ENCODE data around the gene UNC13A. TPM values are rescaled to one million over a fixed set of nuclear protein-coding genes. Genes with fewer than 3 reads are reported as not detected.
A peak's percentile ranks its signal among the peaks of the same experiment; 100 is the strongest.

UNC13A gene
- total RNA-seq, 3 donors from 2014 or later: under 0.01 to 0.15 TPM; not detected in 1

DNA sequence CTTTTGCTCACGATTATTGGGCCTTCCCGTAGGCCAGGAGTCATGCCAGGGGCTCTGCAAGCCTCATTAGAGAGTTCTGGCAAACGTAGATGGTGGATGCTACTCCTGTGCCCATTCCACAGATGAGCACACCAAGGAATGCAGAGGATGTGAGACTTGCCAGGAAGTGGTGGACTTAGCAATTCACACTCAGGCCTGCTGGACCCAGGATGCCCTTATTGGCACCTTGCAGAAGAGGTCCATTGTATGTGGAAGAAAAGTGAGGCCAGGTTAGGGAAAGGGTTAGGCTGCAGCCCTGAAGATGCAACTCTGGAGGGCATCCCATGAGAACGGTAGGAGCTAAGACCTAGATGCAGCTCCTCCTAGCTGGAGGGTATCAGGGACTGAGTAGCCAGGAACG is 5.9 kb downstream of the UNC13A start:
- H3K9me3 ChIP-seq: no peaks in the 10 kb centered on the region
- H3K4me1 ChIP-seq: no peaks in the 10 kb centered on the region
- DNase-seq (ENCODE audit: low spot score in 2 of 2): no peak
- H3K27ac ChIP-seq: no peak overlapping the region
- no peaks in the 10 kb centered on the region for H3K36me3 ChIP-seq
- H3K4me3 ChIP-seq: no peak overlapping the region
- intact Hi-C loops (cut with DNase I; ENCODE audit: low total_unique reads): no loop called here
- TF ChIP-seq, protein P1, sequence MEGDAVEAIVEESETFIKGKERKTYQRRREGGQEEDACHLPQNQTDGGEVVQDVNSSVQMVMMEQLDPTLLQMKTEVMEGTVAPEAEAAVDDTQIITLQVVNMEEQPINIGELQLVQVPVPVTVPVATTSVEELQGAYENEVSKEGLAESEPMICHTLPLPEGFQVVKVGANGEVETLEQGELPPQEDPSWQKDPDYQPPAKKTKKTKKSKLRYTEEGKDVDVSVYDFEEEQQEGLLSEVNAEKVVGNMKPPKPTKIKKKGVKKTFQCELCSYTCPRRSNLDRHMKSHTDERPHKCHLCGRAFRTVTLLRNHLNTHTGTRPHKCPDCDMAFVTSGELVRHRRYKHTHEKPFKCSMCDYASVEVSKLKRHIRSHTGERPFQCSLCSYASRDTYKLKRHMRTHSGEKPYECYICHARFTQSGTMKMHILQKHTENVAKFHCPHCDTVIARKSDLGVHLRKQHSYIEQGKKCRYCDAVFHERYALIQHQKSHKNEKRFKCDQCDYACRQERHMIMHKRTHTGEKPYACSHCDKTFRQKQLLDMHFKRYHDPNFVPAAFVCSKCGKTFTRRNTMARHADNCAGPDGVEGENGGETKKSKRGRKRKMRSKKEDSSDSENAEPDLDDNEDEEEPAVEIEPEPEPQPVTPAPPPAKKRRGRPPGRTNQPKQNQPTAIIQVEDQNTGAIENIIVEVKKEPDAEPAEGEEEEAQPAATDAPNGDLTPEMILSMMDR (IDR thresholded peaks at IDR 0.05): no peak
- TF ChIP-seq POLR2A (IDR thresholded peaks at IDR 0.05) (no peak), POLR2AphosphoS5 (IDR thresholded peaks at IDR 0.05) (no peak)
- H3K27me3 ChIP-seq: peaks cover 8 to 93% of the 10 kb centered on the region in 2 donors

DNA sequence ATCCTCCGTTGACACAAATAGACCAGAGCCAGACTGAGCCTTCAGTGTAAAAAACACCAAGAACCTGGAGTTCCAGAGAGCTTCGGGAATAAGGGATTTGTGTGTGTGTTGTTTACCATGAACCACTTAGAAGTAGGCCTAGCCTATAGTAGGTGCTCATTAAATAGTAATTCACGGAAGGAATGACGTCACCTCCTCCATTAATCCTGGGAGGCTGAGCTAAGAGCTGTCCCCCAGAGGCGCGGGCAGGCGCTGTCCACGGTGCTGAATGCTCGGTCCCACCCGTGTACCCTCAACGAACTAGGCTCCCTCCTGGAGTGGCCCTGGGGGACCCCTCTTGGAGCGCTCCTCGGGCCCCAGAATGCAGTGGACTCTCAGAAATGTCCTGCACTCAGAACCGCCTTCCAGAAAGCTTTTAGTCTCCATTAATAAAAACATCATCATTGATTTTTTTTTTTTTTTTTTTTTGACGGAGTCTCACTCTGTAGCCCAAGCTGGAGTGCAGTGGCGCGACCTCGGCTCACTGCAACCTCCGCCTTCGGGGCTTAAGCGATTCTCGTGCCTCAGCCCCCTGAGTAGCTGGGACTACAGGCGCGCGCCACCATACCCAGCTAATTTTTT is 6.5 kb downstream of the UNC13A start:
- intact Hi-C loops (cut with DNase I; ENCODE audit: low total_unique reads): no loop called here
- no peak overlapping the region for H3K4me3 ChIP-seq
- peaks cover 1 to 86% of the 10 kb centered on the region in 2 donors for H3K27me3 ChIP-seq
- DNase-seq (ENCODE audit: low spot score in 2 of 2): no peak
- no peaks in the 10 kb centered on the region for H3K9me3 ChIP-seq
- TF ChIP-seq, protein P1 (IDR thresholded peaks at IDR 0.05): no peak
- no peak for TF ChIP-seq POLR2A (IDR thresholded peaks at IDR 0.05)
- TF ChIP-seq POLR2AphosphoS5 (IDR thresholded peaks at IDR 0.05): no peak
- H3K27ac ChIP-seq: no peak overlapping the region
- H3K36me3 ChIP-seq: no peaks in the 10 kb centered on the region
- H3K4me1 ChIP-seq: no peaks in the 10 kb centered on the region

DNA sequence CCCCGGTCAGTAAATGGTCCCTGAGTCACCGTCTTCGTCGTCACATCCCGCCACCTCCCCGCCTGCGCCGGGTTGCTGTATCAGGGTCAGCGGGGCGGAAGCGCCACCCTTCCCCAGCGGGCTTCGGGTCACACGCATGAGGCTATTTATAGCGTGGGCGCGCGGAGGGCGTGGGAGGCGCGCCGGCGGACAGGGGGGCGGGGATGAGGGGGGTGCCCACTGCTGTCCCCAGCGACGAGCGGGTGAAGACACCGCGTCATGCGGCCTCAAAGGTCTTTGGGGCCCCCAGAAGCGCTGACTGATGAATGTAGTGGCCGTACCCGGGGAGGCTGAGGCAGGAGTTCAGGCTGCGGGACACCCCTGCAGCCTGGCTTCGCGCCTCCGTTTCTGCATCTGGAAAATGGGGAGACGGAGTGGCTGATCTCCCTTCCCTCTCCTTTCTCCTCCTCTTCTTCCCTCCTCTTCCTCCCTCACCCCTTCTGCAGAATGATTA is 7.9 kb downstream of the UNC13A start:
- H3K27me3 ChIP-seq: peaks cover 0 to 77% of the 10 kb centered on the region in 2 donors
- intact Hi-C loops (cut with DNase I; ENCODE audit: low total_unique reads): no loop called here
- peak overlapping the region in 2 of 3 donors; percentile 12 to 48 for H3K4me3 ChIP-seq
- H3K4me1 ChIP-seq: no peaks in the 10 kb centered on the region
- H3K27ac ChIP-seq: peak overlapping the region in 1 of 2 donors; percentile 38
- H3K9me3 ChIP-seq: no peaks in the 10 kb centered on the region
- peak in 2 of 3 donors; percentile 58 to 67 for TF ChIP-seq POLR2AphosphoS5 (IDR thresholded peaks at IDR 0.05)
- TF ChIP-seq, protein P1 (IDR thresholded peaks at IDR 0.05): no peak
- DNase-seq (ENCODE audit: low spot score in 2 of 2): peak in 1 of 2 donors; percentile 20
- no peaks in the 10 kb centered on the region for H3K36me3 ChIP-seq

DNA sequence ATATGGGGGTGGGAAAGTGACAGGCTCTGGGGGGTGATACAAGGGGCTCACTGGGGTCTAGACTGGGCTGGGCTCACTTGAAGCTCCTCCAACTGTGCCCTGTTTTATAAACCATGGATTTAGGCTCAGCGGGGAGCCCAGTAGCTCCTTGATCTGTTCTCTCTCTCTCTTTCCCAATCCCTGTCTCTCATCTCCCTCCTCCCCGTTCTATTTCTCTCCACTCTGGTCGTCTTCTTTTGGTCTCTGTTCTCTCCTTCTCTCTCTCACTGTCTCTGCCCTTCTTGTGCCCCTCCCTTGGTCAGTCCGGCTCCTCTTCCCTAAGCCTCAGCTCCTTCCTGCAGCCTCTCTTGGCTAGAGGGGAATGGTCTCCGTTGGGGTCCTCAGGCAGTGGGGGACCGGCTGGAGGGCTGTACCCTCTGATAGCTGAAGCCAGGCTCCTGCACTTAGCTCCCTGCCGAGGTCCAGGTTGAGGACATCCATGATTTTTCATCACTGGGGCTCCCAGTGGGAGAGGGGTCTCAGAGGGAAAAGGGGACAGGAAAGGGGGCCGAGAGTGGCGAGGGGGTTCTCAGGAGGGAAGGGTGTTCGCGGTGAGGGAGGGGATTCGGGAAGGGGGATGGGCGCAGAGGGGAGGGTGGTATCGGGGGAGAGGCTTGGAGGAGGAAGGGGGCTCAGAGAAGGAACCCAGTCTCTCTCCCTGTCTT is 8.5 kb downstream of the UNC13A start:
- peak overlapping the region in 2 of 3 donors; percentile 12 to 48 for H3K4me3 ChIP-seq
- DNase-seq (ENCODE audit: low spot score in 2 of 2): no peak
- peaks cover 0 to 71% of the 10 kb centered on the region in 2 donors for H3K27me3 ChIP-seq
- H3K4me1 ChIP-seq: no peaks in the 10 kb centered on the region
- no peaks in the 10 kb centered on the region for H3K36me3 ChIP-seq
- intact Hi-C loops (cut with DNase I; ENCODE audit: low total_unique reads): no loop called here
- H3K9me3 ChIP-seq: no peaks in the 10 kb centered on the region
- TF ChIP-seq POLR2AphosphoS5 (IDR thresholded peaks at IDR 0.05): no peak
- TF ChIP-seq POLR2A (IDR thresholded peaks at IDR 0.05): no peak
- TF ChIP-seq, protein P1 (IDR thresholded peaks at IDR 0.05): no peak
- H3K27ac ChIP-seq: peak overlapping the region in 1 of 2 donors; percentile 38

DNA sequence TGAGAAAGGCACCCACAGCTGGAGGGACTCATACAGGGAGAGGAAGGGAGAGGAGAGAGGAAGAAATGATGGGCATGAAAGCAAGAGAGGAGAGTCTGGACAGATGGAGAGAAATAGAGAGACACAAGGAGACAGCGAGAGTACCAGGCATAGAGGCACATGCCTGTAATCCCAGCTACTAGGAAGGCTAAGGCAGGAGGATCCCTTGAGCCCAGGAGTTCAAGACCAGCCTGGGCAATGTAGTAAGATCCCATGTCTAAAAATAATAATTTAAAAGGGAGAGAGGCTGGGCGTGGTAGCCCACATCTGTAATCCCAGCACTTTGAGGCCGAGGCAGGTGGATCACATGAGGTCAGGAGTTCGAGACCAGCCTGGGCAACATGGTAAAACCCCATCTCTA is 9.3 kb downstream of the UNC13A start:
- intact Hi-C loops (cut with DNase I; ENCODE audit: low total_unique reads): no loop called here
- H3K4me3 ChIP-seq: no peak overlapping the region
- no peaks in the 10 kb centered on the region for H3K4me1 ChIP-seq
- no peaks in the 10 kb centered on the region for H3K36me3 ChIP-seq
- H3K9me3 ChIP-seq: no peaks in the 10 kb centered on the region
- no peak for DNase-seq (ENCODE audit: low spot score in 2 of 2)
- H3K27ac ChIP-seq: no peak overlapping the region
- TF ChIP-seq, protein P1 (IDR thresholded peaks at IDR 0.05): no peak
- no peak for TF ChIP-seq POLR2A (IDR thresholded peaks at IDR 0.05)
- no peak for TF ChIP-seq POLR2AphosphoS5 (IDR thresholded peaks at IDR 0.05)
- H3K27me3 ChIP-seq: peaks cover 0 to 63% of the 10 kb centered on the region in 2 donors
